ENCODE results near the gene SLC24A3. TPM values are rescaled to one million over a fixed set of nuclear protein-coding genes. Genes with fewer than 3 reads are reported as not detected.
"Not testable (repeated sequence)": the region's sequence is repeated elsewhere in the genome, so short reads cannot be mapped to it uniquely, and the experiment has no call there.

The SLC24A3 gene
- total RNA-seq, 1 donor from 2014 or later = not detected

DNA sequence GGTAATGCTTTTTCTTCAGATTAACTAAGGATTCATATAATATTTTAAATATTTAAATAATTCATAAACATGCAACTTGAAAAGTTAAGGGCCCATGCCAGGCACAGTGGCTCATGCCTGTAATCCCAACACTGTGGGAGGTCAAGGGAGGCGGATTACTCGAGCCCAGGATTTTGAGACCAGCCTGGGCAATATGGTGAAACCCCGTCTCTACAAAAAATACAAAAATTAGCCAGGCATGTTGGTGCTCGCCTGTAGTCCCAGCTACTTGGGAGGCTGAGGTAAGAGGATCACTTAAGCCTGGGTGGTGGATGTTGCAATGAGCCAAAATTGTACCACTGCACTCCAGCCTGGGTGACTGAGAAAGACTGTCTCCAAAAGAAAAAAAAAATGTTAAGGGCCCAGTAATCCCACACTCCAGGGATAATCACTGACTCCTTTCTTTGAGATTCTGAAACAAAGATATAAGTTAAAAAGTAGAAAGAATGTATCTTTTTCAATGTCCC, 537.7 kb downstream of the SLC24A3 start:
- Mint-ChIP-seq H3K9me3 (peaks cover 6% of the 10 kb centered on the region), H3K27ac (no peak overlapping the region), H3K4me3 (ENCODE audit: low read depth) (no peak overlapping the region), H3K4me1 (ENCODE audit: low read depth) (no peaks in the 10 kb centered on the region), H3K36me3 (ENCODE audit: low read depth) (no peaks in the 10 kb centered on the region), H3K27me3 (ENCODE audit: low read depth) (no peaks in the 10 kb centered on the region)
- no peak for DNase-seq (ENCODE audit: low spot score)
- intact Hi-C loops (cut with micrococcal nuclease) = no loop called here

DNA sequence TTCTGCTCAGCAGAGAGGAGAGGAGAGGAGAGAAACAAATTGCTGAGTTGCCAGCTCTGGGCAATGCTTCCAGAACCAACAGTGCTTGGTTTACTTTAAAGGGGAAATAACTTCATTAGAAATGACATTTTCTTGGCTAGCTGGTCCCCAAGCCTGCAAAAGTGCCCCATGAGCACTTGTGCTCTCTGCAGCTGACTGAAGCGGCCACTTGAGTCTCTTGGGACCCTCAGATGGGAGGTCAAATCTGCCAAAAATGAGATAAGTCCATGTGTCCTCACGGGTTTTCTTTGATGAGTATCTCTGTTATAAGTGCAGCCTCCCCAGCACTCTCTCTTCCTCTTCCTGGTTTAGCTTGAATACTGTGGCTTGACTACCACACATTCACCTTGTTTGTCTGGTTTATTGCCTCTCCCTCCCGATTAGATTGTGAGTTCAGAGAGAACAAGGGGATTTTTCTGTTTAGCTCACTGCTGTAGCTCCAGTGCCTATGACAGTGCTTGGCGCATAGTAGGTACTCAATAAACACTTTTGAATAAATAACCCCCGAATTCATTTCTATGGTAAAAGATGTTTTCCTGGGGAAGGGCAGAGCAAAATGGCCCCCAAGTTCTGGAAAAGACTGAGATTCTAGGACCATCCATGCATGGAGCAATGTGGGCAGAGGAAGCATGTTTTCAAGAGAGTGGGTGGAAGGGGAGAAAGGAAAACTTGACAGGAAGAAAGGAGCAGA, 538.6 kb downstream of the SLC24A3 start:
- no peak overlapping the region for H3K27ac Mint-ChIP-seq
- intact Hi-C loops (cut with micrococcal nuclease) = no loop called here
- H3K9me3 Mint-ChIP-seq = peaks cover 1% of the 10 kb centered on the region
- H3K4me3 Mint-ChIP-seq (ENCODE audit: low read depth) = no peak overlapping the region
- DNase-seq (ENCODE audit: low spot score) = no peak
- no peaks in the 10 kb centered on the region for H3K36me3 Mint-ChIP-seq (ENCODE audit: low read depth)
- H3K27me3 Mint-ChIP-seq (ENCODE audit: low read depth) = peaks cover 2% of the 10 kb centered on the region
- H3K4me1 Mint-ChIP-seq (ENCODE audit: low read depth) = no peaks in the 10 kb centered on the region

DNA sequence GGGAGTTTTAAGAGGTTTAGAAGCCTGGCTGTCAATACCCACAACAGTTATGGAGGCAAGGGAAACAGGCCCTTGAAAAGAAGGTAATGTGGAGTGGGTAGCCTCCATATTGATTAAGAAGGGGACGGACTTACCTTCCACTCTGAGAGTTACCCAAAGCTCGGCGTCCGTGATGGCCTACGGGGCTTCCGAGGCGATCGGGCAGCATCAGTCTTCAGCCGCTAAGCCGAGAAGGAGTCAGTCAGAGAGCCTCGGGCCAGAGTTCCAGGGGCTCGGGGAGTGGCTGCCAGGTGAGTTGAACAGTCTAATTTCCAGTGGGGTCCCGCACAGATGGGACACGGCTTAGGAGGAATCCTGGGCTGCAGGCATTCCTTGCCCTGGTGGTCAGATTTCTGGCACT, 541.8 kb downstream of the SLC24A3 start:
- H3K4me1 Mint-ChIP-seq (ENCODE audit: low read depth); DNase-seq (ENCODE audit: low spot score); H3K4me3 Mint-ChIP-seq (ENCODE audit: low read depth); H3K27ac Mint-ChIP-seq; H3K9me3 Mint-ChIP-seq; H3K36me3 Mint-ChIP-seq (ENCODE audit: low read depth); intact Hi-C loops (cut with micrococcal nuclease): not testable (repeated sequence)
- peaks cover 24% of the 10 kb centered on the region for H3K27me3 Mint-ChIP-seq (ENCODE audit: low read depth)

DNA sequence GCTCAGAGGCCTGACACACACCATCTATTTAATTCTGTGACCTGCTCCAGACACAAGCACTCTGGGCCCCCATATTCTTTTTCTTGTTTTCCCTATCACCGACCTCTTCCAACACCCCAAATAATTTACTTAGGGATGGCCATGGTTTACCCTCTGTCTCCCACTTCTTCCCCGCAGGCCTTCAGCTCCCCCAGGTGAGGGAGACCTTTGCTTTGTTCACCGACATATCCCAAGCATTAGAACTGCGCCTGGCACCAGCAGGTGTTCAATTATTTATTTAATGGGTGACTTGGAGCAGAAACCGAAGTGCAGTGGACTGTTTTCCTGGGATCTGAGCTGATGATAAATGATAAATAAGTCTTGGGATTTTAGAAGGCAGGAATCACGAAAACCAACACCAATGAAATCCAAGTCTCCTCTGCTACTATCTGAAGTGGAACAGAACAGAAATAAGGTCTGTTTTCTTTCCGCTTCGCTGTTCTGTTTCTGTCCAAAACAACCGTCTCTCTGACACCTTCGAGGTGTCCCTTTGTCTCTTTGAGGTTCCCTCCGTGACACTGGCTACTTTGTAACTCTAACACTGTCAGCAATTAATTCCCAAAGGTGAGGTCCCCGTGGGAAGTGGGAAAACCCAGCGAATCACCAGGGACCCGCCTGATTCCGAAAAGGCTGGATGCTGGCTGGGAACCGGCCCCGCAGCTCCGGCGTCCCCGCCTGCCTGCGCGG, 544.5 kb downstream of the SLC24A3 start:
- no peaks in the 10 kb centered on the region for H3K4me1 Mint-ChIP-seq (ENCODE audit: low read depth)
- no peaks in the 10 kb centered on the region for H3K9me3 Mint-ChIP-seq
- H3K27ac Mint-ChIP-seq = no peak overlapping the region
- intact Hi-C loops (cut with micrococcal nuclease) = no loop called here
- no peak for DNase-seq (ENCODE audit: low spot score)
- H3K36me3 Mint-ChIP-seq (ENCODE audit: low read depth) = no peaks in the 10 kb centered on the region
- H3K27me3 Mint-ChIP-seq (ENCODE audit: low read depth) = peaks cover 39% of the 10 kb centered on the region
- H3K4me3 Mint-ChIP-seq (ENCODE audit: low read depth) = no peak overlapping the region

DNA sequence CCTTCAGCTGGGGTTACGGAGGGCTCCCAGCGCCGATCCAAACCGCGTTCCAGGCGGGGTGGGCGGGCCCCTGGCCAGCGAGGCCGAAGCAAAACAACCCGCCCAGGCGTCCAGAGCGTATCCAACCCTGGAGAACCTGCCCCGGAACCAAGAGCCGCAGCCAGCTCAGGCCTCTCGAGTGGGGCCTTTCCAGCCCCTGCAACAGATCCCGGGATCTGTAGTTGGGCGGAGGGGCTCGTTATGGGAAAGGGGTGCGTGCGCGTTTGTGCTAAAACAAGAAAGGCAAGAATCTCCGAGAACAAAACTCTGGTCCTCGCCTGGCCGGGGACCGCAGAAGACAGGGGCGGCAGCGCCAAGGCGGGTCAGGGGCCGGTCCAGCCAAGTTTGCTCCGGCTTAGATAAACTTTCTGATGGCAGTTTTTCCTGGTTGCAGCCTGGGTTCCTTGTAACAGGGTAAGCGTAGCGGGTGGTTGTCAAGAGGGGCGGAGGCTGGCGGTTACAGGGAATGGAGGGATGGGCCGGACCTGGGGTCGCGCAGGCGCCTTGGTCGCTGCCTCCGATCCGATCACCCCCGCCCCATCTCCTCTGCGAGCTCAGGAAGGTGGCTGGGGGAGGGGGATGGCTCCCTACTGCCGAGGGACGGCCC, 545.2 kb downstream of the SLC24A3 start:
- H3K36me3 Mint-ChIP-seq (ENCODE audit: low read depth) = no peaks in the 10 kb centered on the region
- no peak overlapping the region for H3K27ac Mint-ChIP-seq
- DNase-seq (ENCODE audit: low spot score) = no peak
- intact Hi-C loops (cut with micrococcal nuclease) = no loop called here
- peak overlapping the region; percentile 45 for H3K4me3 Mint-ChIP-seq (ENCODE audit: low read depth)
- no peaks in the 10 kb centered on the region for H3K9me3 Mint-ChIP-seq
- H3K27me3 Mint-ChIP-seq (ENCODE audit: low read depth) = peaks cover 39% of the 10 kb centered on the region
- no peaks in the 10 kb centered on the region for H3K4me1 Mint-ChIP-seq (ENCODE audit: low read depth)

DNA sequence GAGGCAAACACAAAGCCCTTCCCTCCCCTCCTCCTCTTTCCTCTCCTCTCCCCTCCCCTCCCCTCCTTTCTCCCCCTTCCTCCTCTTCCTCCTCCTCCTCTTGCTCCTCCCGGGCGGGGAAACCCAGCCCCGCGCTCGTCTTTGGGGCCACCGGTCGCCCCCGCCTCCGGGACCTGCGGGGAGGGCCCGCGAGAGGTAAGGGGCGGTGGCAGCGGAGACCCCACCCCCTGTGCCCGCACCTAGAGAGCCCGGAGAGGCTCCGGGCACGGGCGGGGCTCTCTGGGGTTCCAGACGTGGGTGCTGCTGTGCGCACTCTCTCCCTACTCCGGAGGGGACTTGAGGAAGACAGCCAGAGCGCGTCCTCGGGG, 545.7 kb downstream of the SLC24A3 start, which contains the start of gene RIN2:
RIN2 (plus strand) TSS at position 126 of the 368 bp plus-strand sequence. CDS start 131,344 bp downstream, outside the sequence.
- Mint-ChIP-seq H3K4me1 (ENCODE audit: low read depth) (no peaks in the 10 kb centered on the region), H3K9me3 (no peaks in the 10 kb centered on the region), H3K27ac (no peak within 1 kb of the TSS), H3K4me3 (ENCODE audit: low read depth) (peak within 1 kb of the TSS; percentile 45), H3K27me3 (ENCODE audit: low read depth) (peaks cover 39% of the 10 kb centered on the region), H3K36me3 (ENCODE audit: low read depth) (no peaks in the 10 kb centered on the region)
- intact Hi-C loops (cut with micrococcal nuclease) = no loop called here
- no peak for DNase-seq (ENCODE audit: low spot score)

DNA sequence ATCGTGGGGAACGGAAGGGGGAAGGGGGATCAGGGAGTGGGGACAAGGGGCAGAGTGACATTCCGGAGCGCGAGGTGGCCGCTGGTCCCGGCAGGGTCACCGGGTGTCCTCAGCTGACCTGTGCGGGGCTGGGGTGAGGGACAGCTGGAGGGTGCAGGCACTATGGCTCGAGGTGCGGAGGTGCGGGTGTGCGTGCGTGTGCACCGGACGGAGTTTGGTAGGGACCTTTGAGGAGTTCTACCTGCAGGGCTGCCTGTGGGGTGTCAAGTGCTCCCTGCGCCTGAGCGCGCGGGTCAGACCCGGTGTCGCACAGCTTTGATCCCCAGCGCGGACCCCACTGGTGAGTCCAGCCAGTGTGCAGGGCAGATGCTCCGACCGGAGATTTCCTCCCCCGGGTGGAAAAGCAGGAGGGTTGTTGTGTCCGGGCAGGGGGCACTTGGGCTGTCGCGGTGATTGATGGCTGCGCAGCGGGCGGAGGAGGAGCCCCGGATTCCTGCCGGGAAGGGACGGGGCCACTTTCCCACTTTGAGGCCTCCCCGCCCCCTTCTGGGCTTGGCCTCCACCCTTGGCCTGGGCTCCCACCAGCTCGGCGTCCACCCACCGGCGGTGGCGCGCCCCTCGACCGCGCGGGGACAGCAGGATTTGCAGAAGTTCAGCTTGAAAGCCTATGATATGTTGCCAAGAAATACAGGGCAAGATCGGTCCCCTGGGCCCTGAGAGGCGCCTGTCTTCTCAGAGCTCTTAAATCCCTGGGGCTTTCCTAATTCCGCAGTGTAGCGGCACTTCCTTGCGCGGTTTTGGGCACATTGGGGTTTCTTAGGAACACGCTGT, 546.3 kb downstream of the SLC24A3 start:
- no peak for DNase-seq (ENCODE audit: low spot score)
- Mint-ChIP-seq H3K4me3 (ENCODE audit: low read depth) (no peak overlapping the region), H3K9me3 (no peaks in the 10 kb centered on the region), H3K27ac (no peak overlapping the region), H3K36me3 (ENCODE audit: low read depth) (no peaks in the 10 kb centered on the region), H3K4me1 (ENCODE audit: low read depth) (no peaks in the 10 kb centered on the region), H3K27me3 (ENCODE audit: low read depth) (peaks cover 39% of the 10 kb centered on the region)
- intact Hi-C loops (cut with micrococcal nuclease) = no loop called here

DNA sequence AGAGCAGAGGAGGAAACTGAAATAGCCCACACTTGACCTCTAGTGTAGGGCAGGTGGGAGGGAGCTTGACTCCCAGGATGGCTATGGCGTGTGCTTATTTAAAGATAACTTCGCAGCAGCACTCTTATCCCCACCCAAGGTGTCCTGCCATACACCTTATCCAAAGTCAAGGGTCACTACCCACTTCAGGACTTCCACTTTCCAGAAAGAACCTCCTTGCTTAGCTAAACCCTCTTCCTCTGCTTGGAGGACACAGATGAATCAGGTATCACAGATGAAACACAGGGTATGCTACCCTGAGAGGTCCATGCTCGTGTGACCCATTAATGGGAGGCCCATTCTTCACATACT, 547.9 kb downstream of the SLC24A3 start:
- Mint-ChIP-seq H3K4me3 (ENCODE audit: low read depth) (no peak overlapping the region), H3K4me1 (ENCODE audit: low read depth) (no peaks in the 10 kb centered on the region), H3K9me3 (no peaks in the 10 kb centered on the region), H3K27ac (no peak overlapping the region), H3K36me3 (ENCODE audit: low read depth) (no peaks in the 10 kb centered on the region), H3K27me3 (ENCODE audit: low read depth) (peaks cover 41% of the 10 kb centered on the region)
- intact Hi-C loops (cut with micrococcal nuclease) = no loop called here
- no peak for DNase-seq (ENCODE audit: low spot score)

DNA sequence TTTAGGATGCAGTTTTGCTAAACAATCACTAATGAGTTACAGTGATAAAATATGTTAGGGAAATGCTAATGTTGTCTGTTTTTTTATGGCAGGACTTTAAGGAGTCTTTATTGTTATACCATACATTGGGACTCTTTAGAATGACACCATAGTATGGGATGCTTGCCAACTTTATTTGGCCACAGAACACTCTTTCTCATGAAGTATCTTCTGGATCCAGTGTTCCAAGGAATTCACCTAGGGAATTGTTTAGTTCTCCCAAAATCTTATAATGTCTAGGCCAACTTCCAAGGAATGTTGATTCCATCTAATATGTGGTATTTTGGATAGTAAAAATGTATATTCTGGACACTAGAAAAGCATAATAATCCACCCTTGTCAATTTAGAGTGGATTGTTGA, 548.9 kb downstream of the SLC24A3 start:
- intact Hi-C loops (cut with micrococcal nuclease) = no loop called here
- no peaks in the 10 kb centered on the region for H3K9me3 Mint-ChIP-seq
- H3K36me3 Mint-ChIP-seq (ENCODE audit: low read depth) = no peaks in the 10 kb centered on the region
- H3K4me3 Mint-ChIP-seq (ENCODE audit: low read depth) = no peak overlapping the region
- H3K4me1 Mint-ChIP-seq (ENCODE audit: low read depth) = no peaks in the 10 kb centered on the region
- H3K27ac Mint-ChIP-seq = no peak overlapping the region
- H3K27me3 Mint-ChIP-seq (ENCODE audit: low read depth) = peaks cover 37% of the 10 kb centered on the region
- DNase-seq (ENCODE audit: low spot score) = no peak

DNA sequence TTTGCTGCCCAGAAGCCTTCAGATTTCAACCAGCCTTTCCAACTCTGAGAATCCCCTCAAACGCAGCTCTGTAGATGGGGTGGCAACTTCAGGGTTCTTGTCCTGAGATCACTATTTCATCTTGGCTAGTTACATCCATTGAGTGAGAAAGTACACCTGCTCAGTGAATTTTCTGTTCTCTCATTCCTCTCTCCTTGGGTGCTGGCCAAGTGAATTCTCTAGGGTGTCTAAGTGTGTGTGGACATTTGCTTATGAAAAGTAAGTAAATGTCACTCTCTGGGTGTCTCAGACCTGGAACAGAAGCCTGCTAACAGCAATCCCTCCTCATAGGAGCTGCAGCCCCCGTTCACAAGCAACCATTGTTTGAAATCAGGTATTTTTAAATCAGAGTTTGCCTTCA, 549.4 kb downstream of the SLC24A3 start:
- Mint-ChIP-seq H3K9me3 (no peaks in the 10 kb centered on the region), H3K27me3 (ENCODE audit: low read depth) (peaks cover 32% of the 10 kb centered on the region), H3K27ac (no peak overlapping the region), H3K4me3 (ENCODE audit: low read depth) (no peak overlapping the region), H3K36me3 (ENCODE audit: low read depth) (no peaks in the 10 kb centered on the region), H3K4me1 (ENCODE audit: low read depth) (no peaks in the 10 kb centered on the region)
- intact Hi-C loops (cut with micrococcal nuclease) = no loop called here
- no peak for DNase-seq (ENCODE audit: low spot score)

DNA sequence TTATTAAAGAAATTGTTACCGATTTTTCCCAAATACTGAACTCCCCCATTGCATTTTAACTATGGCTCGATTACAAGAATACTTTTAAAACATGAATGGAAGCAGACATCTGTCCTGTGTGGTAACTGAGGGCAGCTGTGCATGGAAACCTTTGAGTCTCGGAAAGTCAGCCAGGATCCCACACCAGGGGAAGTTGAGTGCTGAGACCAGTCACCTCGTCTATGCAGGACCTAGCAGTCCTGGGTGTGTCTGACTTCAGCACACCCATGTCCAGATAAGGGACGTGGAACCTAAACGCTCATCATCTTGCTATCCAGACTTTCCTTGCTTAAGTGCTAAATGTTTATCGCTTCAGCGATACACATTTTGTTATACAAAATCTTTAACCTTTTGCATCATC, 551.8 kb downstream of the SLC24A3 start:
- H3K4me1 Mint-ChIP-seq (ENCODE audit: low read depth) = no peaks in the 10 kb centered on the region
- DNase-seq (ENCODE audit: low spot score) = no peak
- intact Hi-C loops (cut with micrococcal nuclease) = no loop called here
- H3K36me3 Mint-ChIP-seq (ENCODE audit: low read depth) = no peaks in the 10 kb centered on the region
- no peaks in the 10 kb centered on the region for H3K9me3 Mint-ChIP-seq
- peaks cover 16% of the 10 kb centered on the region for H3K27me3 Mint-ChIP-seq (ENCODE audit: low read depth)
- H3K27ac Mint-ChIP-seq = no peak overlapping the region
- H3K4me3 Mint-ChIP-seq (ENCODE audit: low read depth) = no peak overlapping the region

DNA sequence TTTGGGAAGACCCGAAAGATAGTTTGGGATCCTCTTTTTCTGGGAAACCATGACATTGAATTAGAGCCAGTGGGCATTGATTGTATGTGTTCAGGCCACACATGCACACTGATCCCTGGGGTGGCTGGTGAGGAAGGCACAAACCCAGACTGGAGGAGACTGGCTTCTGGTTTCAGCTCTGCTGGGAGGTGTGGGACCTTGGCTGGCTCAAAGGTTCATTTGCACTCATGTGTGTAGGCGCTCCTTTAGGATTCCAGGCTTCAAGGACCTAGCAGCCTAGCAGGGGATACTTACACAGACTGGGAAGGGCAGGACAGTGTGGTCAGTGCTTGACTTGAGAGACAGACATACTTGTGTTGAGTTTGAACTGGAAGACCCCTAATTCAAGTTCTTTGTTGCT, 552.8 kb downstream of the SLC24A3 start:
- no peak for DNase-seq (ENCODE audit: low spot score)
- Mint-ChIP-seq H3K4me3 (ENCODE audit: low read depth) (no peak overlapping the region), H3K36me3 (ENCODE audit: low read depth) (no peaks in the 10 kb centered on the region), H3K27ac (no peak overlapping the region), H3K9me3 (no peaks in the 10 kb centered on the region), H3K4me1 (ENCODE audit: low read depth) (no peaks in the 10 kb centered on the region), H3K27me3 (ENCODE audit: low read depth) (peaks cover 9% of the 10 kb centered on the region)
- intact Hi-C loops (cut with micrococcal nuclease) = no loop called here

Measured in activated T-helper 2 cell treated with anti-CD3 and anti-CD28 coated beads, Interferon-gamma antibody, Interleukin-2, Interleukin-4, amounts not matched to agents 10 μg/mL and 5 μg/mL and 100 μg/mL, durations not matched to agents 14 hours and 24 hours and 36 hours (primary cell).